CD4-positive, alpha-beta memory T cell (primary cell): ENCODE results near the gene WDFY2. TPM values are rescaled to one million over a fixed set of nuclear protein-coding genes. Genes with fewer than 3 reads are reported as not detected.

Experiments used
- CTCF ChIA-PET: fragments of 350-600 bp; sonication (Branson Sonifier 250); formaldehyde crosslinking; loops from one replicate; lab custom pipeline; 2021; ENCODE audit warnings: inconsistent platforms; ENCODE audit not compliant: partially characterized antibody; lab: Charles Lee
- POLR2A ChIA-PET: fragments of 350-600 bp; sonication (Branson Sonifier 250); formaldehyde crosslinking; loops from one replicate; lab custom pipeline; 2021; ENCODE audit not compliant: partially characterized antibody; lab: Charles Lee
- DNase-seq, 5 donors: peaks; one replicate each; pipeline versions ENCODE4 v3.0.0 to v3.0.0-alpha.2; 2020 to 2022; ENCODE audit warnings: mixed read lengths in 1 of 5
- H3K27ac ChIP-seq: one replicate; pipeline ENCODE4 v1.7.0; 2013; ENCODE audit warnings: low read depth, low read length
- H3K27me3 ChIP-seq: 2 replicates; pipeline ENCODE4 v1.7.0; 2013; ENCODE audit warnings: mild to moderate bottlenecking, low read length, moderate library complexity; ENCODE audit not compliant: insufficient read depth
- H3K36me3 ChIP-seq: 2 replicates; pipeline ENCODE4 v1.7.0; 2013; ENCODE audit warnings: mild to moderate bottlenecking, low read length, moderate library complexity; ENCODE audit not compliant: insufficient read depth
- H3K4me1 ChIP-seq: 2 replicates; pipeline ENCODE4 v1.7.0; 2013; ENCODE audit warnings: mild to moderate bottlenecking, low read length, moderate library complexity; ENCODE audit not compliant: insufficient read depth
- H3K4me3 ChIP-seq, 2 donors: one replicate each; pipeline ENCODE4 v1.7.0; 2013; ENCODE audit warnings: low read length in 2 of 2, mild to moderate bottlenecking in 1 of 2
- H3K9me3 ChIP-seq, 2 donors: one replicate each; pipeline ENCODE4 v1.7.0; 2013; ENCODE audit warnings: low read length in 2 of 2, control low read depth in 1 of 2; ENCODE audit not compliant: control insufficient read depth in 1 of 2
- H3K27ac Mint-ChIP-seq, 7 donors: one replicate each; pipeline ENCODE4 v1.8.0; 2020 to 2021; ENCODE audit warnings: mixed read lengths in 7 of 7, mild to moderate bottlenecking in 6 of 7, inconsistent platforms in 3 of 7, moderate library complexity in 3 of 7
- H3K27me3 Mint-ChIP-seq, 2 donors: one replicate each; pipeline ENCODE4 v1.8.0; 2020 to 2021; ENCODE audit warnings: mixed read lengths in 2 of 2
- H3K36me3 Mint-ChIP-seq, 2 donors: one replicate each; pipeline ENCODE4 v1.8.0; 2020 to 2021; ENCODE audit warnings: mixed read lengths in 2 of 2, inconsistent platforms in 1 of 2, mild to moderate bottlenecking in 1 of 2
- H3K4me1 Mint-ChIP-seq, 4 donors: one replicate each; pipeline ENCODE4 v1.8.0; 2020 to 2021; ENCODE audit warnings: mixed read lengths in 4 of 4, mild to moderate bottlenecking in 1 of 4
- H3K4me3 Mint-ChIP-seq, 8 donors: one replicate each; pipeline ENCODE4 v1.8.0; 2020 to 2021; ENCODE audit warnings: mixed read lengths in 8 of 8, mild to moderate bottlenecking in 7 of 8, moderate library complexity in 6 of 8, inconsistent platforms in 3 of 8
- H3K9me3 Mint-ChIP-seq, 8 donors: one replicate each; pipeline ENCODE4 v1.8.0; 2020 to 2021; ENCODE audit warnings: mixed read lengths in 8 of 8, mild to moderate bottlenecking in 5 of 8, inconsistent platforms in 3 of 8, moderate library complexity in 1 of 8
- intact Hi-C: fragments of 100-400 bp; cut with micrococcal nuclease; formaldehyde crosslinking; loops from one replicate; pipeline ENCODE4 v1.15.1; 2023
- polyA plus RNA-seq, 2 donors: library from polyadenylated mRNA; unstranded; fragments of 300-500 nt; fragmentation: Illumina TruSeq; gene quantifications; one replicate each; pipeline ENCODE4 v1.2.3, GENCODE V29; 2021
- total RNA-seq, 2 experiments: library from RNA; stranded (reverse); gene quantifications; one replicate each; pipeline ENCODE4 v1.2.3, GENCODE V29; 2021

The WDFY2 gene
- total and polyA plus RNA-seq, 4 experiments from 2014 or later, result 3.8 to 21.8 (median 14.5) TPM

DNA sequence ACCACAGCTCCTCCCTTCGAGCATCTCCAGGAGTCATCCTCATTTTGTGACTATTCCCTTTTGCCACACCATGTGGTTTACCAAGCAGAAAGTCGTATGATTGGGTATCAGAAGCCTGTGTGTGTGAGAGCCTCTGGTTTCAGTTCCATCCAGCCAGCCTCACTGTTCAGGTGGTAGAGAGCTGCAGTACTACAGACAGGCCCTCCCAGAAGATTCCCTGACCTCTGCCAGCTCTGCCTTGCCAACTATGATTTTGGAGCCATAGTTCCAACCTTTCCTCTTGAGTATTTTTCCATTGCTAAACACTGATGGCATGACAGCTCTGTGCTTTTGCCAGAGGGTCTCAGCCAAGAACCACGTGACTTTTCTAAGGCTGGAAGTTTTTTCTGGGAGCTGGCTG, 137.2 kb downstream of the WDFY2 start:
- ChIA-PET CTCF (interaction anchor here (0.8 kb wide), 1 partner anchor 257 kb away, joined by 3 read pairs; no protein-coding TSS in a partner anchor), POLR2A (no interaction called here)
- Mint-ChIP-seq H3K9me3 (no peaks in the 10 kb centered on the region), H3K27me3 (no peaks in the 10 kb centered on the region), H3K4me3 (no peak overlapping the region), H3K27ac (peak overlapping the region in 2 of 7 donors; percentile 5 to 48), H3K36me3 (peaks cover 21 to 22% of the 10 kb centered on the region in 2 donors), H3K4me1 (peaks cover 0 to 1% (median 0%) of the 10 kb centered on the region in 4 donors)
- Histone ChIP-seq H3K27ac (no peak overlapping the region), H3K9me3 (no peaks in the 10 kb centered on the region), H3K36me3 (no peaks in the 10 kb centered on the region), H3K4me3 (no peak overlapping the region), H3K4me1 (no peaks in the 10 kb centered on the region), H3K27me3 (no peaks in the 10 kb centered on the region)
- DNase-seq, result no peak
- intact Hi-C loops, result no loop called here

DNA sequence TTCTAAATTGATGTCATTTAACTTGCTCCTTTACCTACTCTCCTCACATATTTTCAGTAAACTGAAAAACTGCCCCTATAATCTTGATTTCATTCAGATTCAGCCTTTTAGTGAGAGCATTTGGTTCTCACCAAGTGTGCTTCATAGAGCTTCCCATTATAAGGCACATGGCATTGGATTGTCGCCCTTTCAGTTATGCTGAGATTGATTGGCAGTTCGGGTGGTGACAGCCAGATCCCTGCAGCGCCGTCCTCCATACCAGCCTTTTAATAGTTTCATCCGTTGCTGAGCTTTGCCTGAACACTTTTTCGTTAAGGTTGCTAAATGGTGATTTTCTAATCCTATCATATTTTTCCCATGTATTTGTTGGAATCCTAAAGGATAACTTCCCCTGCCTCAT, 139.3 kb downstream of the WDFY2 start:
- CTCF ChIA-PET, result interaction anchor here (1.6 kb wide), 1 partner anchor 18 kb away, joined by 4 read pairs; no protein-coding TSS in a partner anchor
- Histone ChIP-seq H3K27me3 (no peaks in the 10 kb centered on the region), H3K36me3 (no peaks in the 10 kb centered on the region), H3K9me3 (no peaks in the 10 kb centered on the region), H3K4me3 (no peak overlapping the region), H3K4me1 (no peaks in the 10 kb centered on the region), H3K27ac (no peak overlapping the region)
- H3K4me1 Mint-ChIP-seq, result peaks cover 0 to 1% (median 0%) of the 10 kb centered on the region in 4 donors
- intact Hi-C loops, result no loop called here
- no peak overlapping the region for H3K4me3 Mint-ChIP-seq
- peaks cover 28 to 37% of the 10 kb centered on the region in 2 donors for H3K36me3 Mint-ChIP-seq
- peak overlapping the region in 1 of 7 donors; percentile 48 for H3K27ac Mint-ChIP-seq
- H3K27me3 Mint-ChIP-seq, result no peaks in the 10 kb centered on the region
- no peaks in the 10 kb centered on the region for H3K9me3 Mint-ChIP-seq
- POLR2A ChIA-PET, result no interaction called here
- DNase-seq, result no peak

DNA sequence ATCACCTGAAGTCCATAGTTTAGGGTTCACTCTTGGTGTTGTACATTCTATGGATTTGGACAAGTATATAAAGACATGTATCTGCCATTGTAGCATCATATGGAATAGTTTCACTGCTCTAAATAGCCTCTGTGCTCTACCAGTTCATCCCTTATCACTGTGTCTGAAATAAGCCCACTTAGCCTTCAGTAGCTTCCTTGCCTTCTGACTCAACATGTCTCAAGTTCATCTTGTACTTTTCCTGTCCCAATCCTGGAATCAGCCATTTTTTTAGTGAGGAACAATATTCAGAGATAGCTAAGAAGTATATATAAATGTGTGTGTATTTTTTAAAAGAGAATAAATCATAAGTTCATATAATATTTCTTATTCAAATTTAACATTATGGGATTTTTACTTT, 140.5 kb downstream of the WDFY2 start:
- H3K9me3 Mint-ChIP-seq, result no peaks in the 10 kb centered on the region
- CTCF ChIA-PET, result interaction anchor here (0.7 to 1.6 kb wide), 2 partner anchors 17 to 41 kb away, joined by 3 to 4 read pairs; no protein-coding TSS in a partner anchor

DNA sequence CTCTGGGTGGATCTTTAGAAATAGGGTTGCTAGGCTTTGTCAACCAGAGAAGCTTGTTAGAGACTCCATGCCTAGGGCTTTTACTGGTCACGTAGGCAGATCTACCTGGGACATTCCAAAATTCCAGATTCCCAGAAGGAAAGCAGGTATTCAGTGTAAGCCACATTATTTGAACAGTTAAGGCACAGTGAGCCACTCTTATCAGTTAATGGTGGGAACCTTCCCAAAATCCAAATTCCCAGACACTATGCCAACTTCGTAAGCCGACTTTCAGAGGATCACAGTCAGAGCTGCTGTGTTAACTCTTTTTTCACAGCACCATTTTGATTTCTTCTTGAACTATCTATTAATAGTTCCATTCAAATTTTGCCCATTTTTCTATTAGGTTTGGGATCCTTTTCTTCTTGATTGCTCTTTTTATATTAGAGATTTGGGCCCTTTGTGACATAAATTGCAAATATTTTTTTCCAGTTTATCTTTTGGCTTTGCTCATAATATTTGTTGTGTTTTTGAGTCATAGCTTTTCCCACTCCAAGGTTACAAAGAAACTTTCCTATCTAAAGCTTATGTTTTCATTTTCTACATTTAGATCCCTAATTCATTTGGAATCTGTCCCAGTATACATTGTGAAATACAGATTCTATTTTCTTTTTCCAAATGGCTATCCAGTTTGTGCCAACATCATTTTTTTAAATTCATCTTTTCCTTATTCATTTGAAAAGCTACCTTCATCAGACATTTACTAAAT, 142.4 kb downstream of the WDFY2 start:
- ChIA-PET POLR2A (no interaction called here), CTCF (interaction anchor here (1.0 kb wide), 1 partner anchor 9 kb away, joined by 3 read pairs; no protein-coding TSS in a partner anchor)
- no peak overlapping the region for H3K4me3 Mint-ChIP-seq
- H3K36me3 ChIP-seq, result no peaks in the 10 kb centered on the region
- no peaks in the 10 kb centered on the region for H3K9me3 Mint-ChIP-seq
- H3K27ac ChIP-seq, result no peak overlapping the region
- intact Hi-C loops, result no loop called here
- H3K4me3 ChIP-seq, result no peak overlapping the region
- no peaks in the 10 kb centered on the region for H3K27me3 ChIP-seq
- no peak for DNase-seq
- no peak overlapping the region for H3K27ac Mint-ChIP-seq
- no peaks in the 10 kb centered on the region for H3K9me3 ChIP-seq
- H3K4me1 ChIP-seq, result peaks cover 14% of the 10 kb centered on the region
- H3K36me3 Mint-ChIP-seq, result peaks cover 22 to 30% of the 10 kb centered on the region in 2 donors
- H3K27me3 Mint-ChIP-seq, result no peaks in the 10 kb centered on the region
- peaks cover 0 to 3% (median 1%) of the 10 kb centered on the region in 4 donors for H3K4me1 Mint-ChIP-seq

More for the DNA sequence above, 140.5 kb downstream of the WDFY2 start:
- no peaks in the 10 kb centered on the region for H3K27me3 Mint-ChIP-seq
- no peaks in the 10 kb centered on the region for H3K4me1 ChIP-seq
- intact Hi-C loops, result no loop called here
- H3K4me3 ChIP-seq, result no peak overlapping the region
- no peaks in the 10 kb centered on the region for H3K4me1 Mint-ChIP-seq
- H3K4me3 Mint-ChIP-seq, result no peak overlapping the region
- H3K27ac Mint-ChIP-seq, result no peak overlapping the region
- no peak overlapping the region for H3K27ac ChIP-seq
- H3K9me3 ChIP-seq, result no peaks in the 10 kb centered on the region
- H3K36me3 Mint-ChIP-seq, result peaks cover 25 to 31% of the 10 kb centered on the region in 2 donors
- DNase-seq, result no peak
- no peaks in the 10 kb centered on the region for H3K27me3 ChIP-seq
- POLR2A ChIA-PET, result no interaction called here
- no peaks in the 10 kb centered on the region for H3K36me3 ChIP-seq

DNA sequence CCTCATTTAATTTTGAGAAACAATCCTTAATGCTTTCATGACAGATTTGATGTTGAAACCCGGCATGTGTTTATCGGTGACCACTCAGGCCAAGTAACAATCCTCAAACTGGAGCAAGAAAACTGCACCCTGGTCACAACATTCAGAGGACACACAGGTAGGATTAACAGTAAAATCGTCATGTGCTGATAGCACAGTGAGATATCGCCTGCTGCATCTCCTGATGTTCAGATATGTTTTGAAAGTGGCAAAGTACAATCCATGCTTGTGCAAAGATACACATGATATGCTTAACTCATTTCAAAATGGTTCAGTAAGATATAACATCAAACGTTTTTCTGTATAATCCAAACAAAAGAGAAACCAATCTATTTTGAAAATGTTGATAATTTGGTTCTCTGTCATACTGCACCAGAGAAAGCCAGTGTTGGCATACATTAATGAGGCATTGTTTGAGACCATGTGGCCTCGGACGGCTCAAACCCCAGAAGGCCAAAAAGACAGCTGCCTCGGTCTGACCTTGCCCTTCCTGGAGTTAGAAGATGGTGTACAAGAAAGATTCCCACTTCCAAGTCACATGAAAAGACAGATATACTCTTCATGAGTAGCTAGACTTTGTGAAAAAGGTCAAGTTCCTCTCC, 143.5 kb downstream of the WDFY2 start:
- Histone ChIP-seq H3K36me3 (no peaks in the 10 kb centered on the region), H3K4me1 (peaks cover 15% of the 10 kb centered on the region), H3K27me3 (no peaks in the 10 kb centered on the region), H3K9me3 (no peaks in the 10 kb centered on the region), H3K4me3 (no peak overlapping the region), H3K27ac (no peak overlapping the region)
- ChIA-PET CTCF (no interaction called here), POLR2A (no interaction called here)
- intact Hi-C loops, result no loop called here
- H3K27ac Mint-ChIP-seq, result no peak overlapping the region
- H3K36me3 Mint-ChIP-seq, result peaks cover 21 to 29% of the 10 kb centered on the region in 2 donors
- DNase-seq, result no peak
- no peaks in the 10 kb centered on the region for H3K9me3 Mint-ChIP-seq
- H3K4me3 Mint-ChIP-seq, result no peak overlapping the region
- peaks cover 0 to 6% (median 3%) of the 10 kb centered on the region in 4 donors for H3K4me1 Mint-ChIP-seq
- H3K27me3 Mint-ChIP-seq, result no peaks in the 10 kb centered on the region

DNA sequence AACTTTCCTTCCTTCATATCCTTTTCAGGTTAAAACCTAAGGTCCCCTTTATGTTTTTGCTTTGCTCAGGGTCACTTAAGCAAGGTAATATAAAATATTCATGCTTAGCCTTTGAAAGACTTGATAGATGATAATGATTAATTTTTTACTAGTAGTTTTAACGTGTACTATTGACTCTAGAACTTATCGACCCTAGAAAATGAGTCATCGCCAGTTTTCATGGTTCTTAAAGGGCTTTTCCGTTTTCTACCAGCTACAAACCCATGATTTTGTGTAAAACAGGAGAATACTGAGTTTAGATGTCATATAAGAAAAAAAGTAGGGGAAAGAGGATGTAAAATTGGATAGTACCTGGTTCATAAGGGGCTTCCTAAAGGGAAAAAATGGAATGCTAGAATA, 144.0 kb downstream of the WDFY2 start:
- Mint-ChIP-seq H3K4me3 (no peak overlapping the region), H3K9me3 (no peaks in the 10 kb centered on the region), H3K27ac (no peak overlapping the region), H3K4me1 (peaks cover 0 to 6% (median 3%) of the 10 kb centered on the region in 4 donors), H3K36me3 (peaks cover 20 to 29% of the 10 kb centered on the region in 2 donors), H3K27me3 (no peaks in the 10 kb centered on the region)
- ChIA-PET CTCF (no interaction called here), POLR2A (no interaction called here)
- Histone ChIP-seq H3K4me1 (peaks cover 15% of the 10 kb centered on the region), H3K27ac (no peak overlapping the region), H3K4me3 (no peak overlapping the region), H3K27me3 (no peaks in the 10 kb centered on the region), H3K9me3 (no peaks in the 10 kb centered on the region), H3K36me3 (no peaks in the 10 kb centered on the region)
- intact Hi-C loops, result no loop called here
- DNase-seq, result no peak

DNA sequence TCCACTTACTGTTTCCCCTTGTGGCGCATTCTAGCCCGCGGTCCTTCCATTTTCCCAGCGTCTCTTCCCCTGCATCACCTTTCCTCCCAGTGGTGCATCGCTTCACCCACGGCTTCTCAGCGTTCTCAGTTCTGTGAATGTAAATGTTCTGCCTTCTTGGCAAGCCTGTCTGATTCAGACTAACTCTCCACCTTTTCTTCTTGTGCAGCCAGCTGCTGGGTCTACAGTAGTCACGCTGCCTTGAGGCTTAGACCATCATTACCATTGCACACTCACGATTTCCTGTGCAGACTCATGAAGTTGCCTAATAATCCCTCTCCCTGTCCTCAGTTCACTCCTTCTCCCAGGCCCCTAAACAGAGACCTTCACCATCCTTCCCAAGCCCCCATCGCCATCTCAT, 144.7 kb downstream of the WDFY2 start:
- Histone ChIP-seq H3K9me3 (no peaks in the 10 kb centered on the region), H3K27me3 (no peaks in the 10 kb centered on the region), H3K4me3 (no peak overlapping the region), H3K4me1 (peaks cover 15% of the 10 kb centered on the region), H3K27ac (no peak overlapping the region), H3K36me3 (no peaks in the 10 kb centered on the region)
- Mint-ChIP-seq H3K27me3 (no peaks in the 10 kb centered on the region), H3K27ac (no peak overlapping the region), H3K4me1 (peaks cover 0 to 6% (median 4%) of the 10 kb centered on the region in 4 donors), H3K9me3 (no peaks in the 10 kb centered on the region), H3K4me3 (no peak overlapping the region), H3K36me3 (peaks cover 21 to 35% of the 10 kb centered on the region in 2 donors)
- DNase-seq, result no peak
- POLR2A ChIA-PET, result no interaction called here
- intact Hi-C loops, result no loop called here
- CTCF ChIA-PET, result interaction anchor here (0.9 kb wide), 1 partner anchor 43 kb away, joined by 3 read pairs; no protein-coding TSS in a partner anchor
